Spleen (tissue), 7 donors: ENCODE data around the gene MATN3.
"Not testable (repeated sequence)": the region's sequence is repeated elsewhere in the genome, so short reads cannot be mapped to it uniquely, and the experiment has no call there.

Source experiments
- CTCF ChIP-seq, 11 experiments: fragments of 200-600 bp in 7 of 11; fragments of 450-650 bp in 4 of 11; sonication (generic) in 4 of 11; IDR thresholded peaks in 8 of 11; conservative IDR thresholded peaks in 3 of 11; 1 replicate in 7 of 11; 2 replicates in 4 of 11; pipeline versions ENCODE4 v1.4.0 to v1.8.0; 2016 to 2021; ENCODE audit warnings: antibody characterized with exemption in 11 of 11, inconsistent platforms in 4 of 11, mild to moderate bottlenecking in 1 of 11
- POLR2A ChIP-seq, 3 donors: fragments of 450-650 bp; IDR thresholded peaks; one replicate each; pipeline ENCODE4 v1.5.1; 2017; ENCODE audit warnings: antibody characterized with exemption in 3 of 3, mild to moderate bottlenecking in 1 of 3
- POLR2AphosphoS5 ChIP-seq, 3 donors: sonication (generic); formaldehyde crosslinking; IDR thresholded peaks; one replicate each; pipeline ENCODE4 v1.5.1; 2017; ENCODE audit warnings: antibody characterized with exemption in 3 of 3
- donor health status: DM: no; HTN: no; CAD: no; lungs with moderate emphysema.
- donor health status: DM: no; HTN: no; CAD: no.
- donor health status: DM: no; HTN: no; CAD: no.

DNA sequence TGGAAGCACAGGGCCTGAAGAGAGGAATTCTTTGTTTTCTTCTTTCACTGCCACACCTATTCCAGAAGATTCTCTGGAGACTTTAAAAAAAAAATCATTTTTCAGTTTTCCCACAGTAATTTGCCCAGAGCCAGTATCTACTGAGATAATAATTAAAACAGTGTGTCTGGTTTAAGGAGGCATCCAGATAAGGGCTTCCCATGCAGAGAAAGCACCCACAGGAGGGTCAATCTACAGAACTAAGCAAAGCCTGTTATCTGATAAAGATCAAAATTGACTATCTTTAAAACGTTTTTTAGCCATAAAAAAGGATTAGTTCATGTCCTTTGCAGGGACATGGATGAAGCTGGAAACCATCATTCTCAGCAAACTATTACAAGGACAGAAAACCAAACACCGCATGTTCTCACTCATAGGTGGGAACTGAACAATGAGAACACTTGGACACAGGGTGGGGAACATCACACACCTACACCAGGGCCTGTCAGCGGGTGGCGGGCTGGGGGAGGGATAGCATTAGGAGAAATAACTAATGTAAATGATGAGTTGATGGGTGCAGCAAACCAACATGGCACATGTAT, 33.3 kb upstream of the MATN3 start:
- TF ChIP-seq CTCF (IDR thresholded peaks at IDR 0.05 in 8 of 11, conservative IDR thresholded peaks at IDR 0.05 in 3 of 11); POLR2A (IDR thresholded peaks at IDR 0.05); POLR2AphosphoS5 (IDR thresholded peaks at IDR 0.05): not testable (repeated sequence)
